GM12864 (cell line): Measurements from ENCODE around the gene PACS2.

Experiments
- DNase-seq: peaks from one replicate; pipeline ENCODE4 v3.0.0-alpha.2; 2011; ENCODE audit warnings: low read depth
- H3K4me3 ChIP-seq: 2 replicates; pipeline ENCODE4 v1.5.1; 2011; ENCODE audit warnings: mild to moderate bottlenecking, low read depth, low read length, control low read depth
- TF ChIP-seq, protein P1 (sequence below): IDR thresholded peaks from 2 replicates; pipeline ENCODE4 v1.5.1; 2011; ENCODE audit warnings: low read depth, mild to moderate bottlenecking, moderate library complexity, low read length, control low read depth, inconsistent platforms; ENCODE audit errors: missing control alignments

Gene PACS2

DNA sequence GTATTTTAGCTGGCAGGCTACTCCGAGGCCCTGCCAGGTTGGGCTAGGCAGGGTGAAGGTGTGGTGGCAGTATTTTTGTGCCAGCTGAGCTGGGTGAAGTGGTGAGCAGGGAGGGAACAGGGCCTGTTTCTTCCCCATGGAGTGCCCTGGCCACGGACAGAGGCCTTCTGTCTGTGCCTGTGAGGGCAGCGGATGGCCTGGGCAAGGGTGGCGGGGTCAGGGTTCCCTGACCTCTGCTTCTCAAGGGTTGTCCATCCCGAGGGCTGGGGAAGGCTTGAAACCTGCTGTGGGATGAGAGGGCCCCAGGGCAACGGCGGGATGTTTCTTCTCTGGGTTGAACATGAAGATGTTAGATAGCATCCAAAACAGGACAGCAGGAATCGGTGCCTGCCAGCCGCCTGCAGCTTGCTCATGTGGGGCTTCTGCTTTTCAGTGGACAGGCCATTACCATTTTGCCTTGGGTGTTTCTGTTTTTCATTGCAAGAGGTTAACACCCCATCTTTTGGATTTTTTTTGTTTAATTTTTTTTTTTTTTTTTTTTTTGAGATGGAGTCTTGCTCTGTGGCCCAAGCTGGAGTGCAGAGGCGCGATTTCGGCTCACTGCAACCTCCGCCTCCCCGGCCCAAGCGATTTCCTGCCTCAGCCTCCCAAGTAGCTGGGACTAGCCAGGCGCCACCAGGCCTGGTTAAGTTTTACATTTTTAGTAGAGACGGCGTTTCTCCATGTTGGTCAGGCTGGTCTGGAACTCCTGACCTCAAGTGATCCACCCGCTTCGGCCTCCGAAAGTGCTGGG lies 108.3 kb downstream of the PACS2 start:
- no peak overlapping the region for H3K4me3 ChIP-seq

DNA sequence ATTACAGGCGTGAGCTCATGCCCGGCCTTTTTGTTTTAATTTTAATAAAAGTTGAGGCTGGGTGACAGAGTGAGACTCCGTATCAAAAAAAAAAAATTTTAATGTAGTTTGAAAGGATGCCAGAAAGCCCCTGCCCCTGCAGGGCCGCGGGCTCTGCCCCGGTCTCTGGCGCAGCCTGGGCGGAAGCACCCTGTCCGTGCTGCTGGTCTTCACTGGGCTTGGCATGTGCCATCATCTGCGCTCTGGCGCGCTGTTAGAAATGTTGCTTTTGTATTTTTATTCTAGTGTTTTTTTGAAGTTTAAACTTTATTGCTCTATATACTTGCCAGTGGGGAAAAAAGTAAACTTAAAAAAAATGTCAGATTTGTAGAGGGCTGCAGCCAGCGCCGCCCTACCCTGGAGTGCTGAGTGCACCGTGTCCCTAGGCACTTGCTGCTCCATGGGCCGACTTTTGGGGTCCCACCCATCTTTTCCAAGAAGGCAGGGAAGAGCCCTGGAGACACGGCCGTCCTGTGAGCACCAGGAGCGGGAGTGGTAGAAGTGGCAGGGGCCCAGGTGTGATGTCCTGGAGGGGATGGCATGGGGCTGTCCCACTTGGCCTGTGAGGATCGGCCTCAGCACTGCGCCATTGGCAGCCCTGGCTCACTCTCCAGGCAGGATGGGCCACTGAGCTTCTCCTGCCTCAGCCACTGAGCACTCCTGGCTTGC lies 109.1 kb downstream of the PACS2 start:
- TF ChIP-seq, protein P1, sequence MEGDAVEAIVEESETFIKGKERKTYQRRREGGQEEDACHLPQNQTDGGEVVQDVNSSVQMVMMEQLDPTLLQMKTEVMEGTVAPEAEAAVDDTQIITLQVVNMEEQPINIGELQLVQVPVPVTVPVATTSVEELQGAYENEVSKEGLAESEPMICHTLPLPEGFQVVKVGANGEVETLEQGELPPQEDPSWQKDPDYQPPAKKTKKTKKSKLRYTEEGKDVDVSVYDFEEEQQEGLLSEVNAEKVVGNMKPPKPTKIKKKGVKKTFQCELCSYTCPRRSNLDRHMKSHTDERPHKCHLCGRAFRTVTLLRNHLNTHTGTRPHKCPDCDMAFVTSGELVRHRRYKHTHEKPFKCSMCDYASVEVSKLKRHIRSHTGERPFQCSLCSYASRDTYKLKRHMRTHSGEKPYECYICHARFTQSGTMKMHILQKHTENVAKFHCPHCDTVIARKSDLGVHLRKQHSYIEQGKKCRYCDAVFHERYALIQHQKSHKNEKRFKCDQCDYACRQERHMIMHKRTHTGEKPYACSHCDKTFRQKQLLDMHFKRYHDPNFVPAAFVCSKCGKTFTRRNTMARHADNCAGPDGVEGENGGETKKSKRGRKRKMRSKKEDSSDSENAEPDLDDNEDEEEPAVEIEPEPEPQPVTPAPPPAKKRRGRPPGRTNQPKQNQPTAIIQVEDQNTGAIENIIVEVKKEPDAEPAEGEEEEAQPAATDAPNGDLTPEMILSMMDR, result no peak
- DNase-seq, result no peak
- no peak overlapping the region for H3K4me3 ChIP-seq

More for the DNA sequence above, 108.3 kb downstream of the PACS2 start:
- DNase-seq, result no peak
- TF ChIP-seq, protein P1, result no peak

DNA sequence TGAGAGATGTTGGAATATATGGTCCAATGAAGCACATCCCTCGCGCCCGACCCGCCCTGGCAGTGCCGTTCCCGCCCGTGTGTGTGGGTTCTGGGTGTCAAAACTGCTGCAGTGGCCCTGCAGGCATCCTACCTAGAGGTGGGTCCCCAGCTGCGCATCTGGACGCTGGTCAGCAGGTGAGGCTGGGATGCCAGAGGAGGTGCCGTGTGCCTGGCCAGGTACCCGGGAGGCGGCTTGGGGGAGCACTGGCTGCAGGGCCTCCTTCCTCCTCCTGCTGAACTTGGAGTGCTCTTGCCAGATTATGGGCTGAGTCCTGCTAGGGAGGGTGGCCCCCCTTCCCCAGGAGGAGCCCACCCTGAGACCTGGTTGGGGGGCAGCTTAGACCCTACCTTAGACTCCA lies 110.3 kb downstream of the PACS2 start:
- TF ChIP-seq, protein P1, result no peak

DNA sequence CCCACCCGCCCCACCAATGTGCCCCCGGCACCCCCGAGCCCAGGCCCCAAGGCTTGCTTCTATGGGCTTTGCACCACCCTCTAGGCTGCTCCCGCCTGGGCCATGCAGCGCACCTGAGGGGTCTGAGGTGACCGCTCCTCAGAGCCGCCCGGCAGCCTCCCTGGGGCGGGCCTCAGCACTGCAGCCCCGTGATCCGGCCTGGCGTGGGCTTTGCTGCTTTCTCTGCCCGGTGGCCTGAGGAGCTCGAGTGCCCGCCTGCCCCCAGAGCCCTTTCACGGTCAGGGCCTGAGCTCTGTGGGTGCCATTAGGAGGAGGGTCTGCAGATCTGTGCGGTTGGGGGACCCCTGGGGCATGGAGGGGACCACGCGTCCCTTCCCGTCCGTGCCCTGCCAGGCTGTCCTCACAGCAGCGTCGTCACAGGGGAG lies 111.3 kb downstream of the PACS2 start:
- no peak overlapping the region for H3K4me3 ChIP-seq
- TF ChIP-seq, protein P1, result no peak
- DNase-seq, result no peak

More for the DNA sequence above, 110.3 kb downstream of the PACS2 start:
- DNase-seq, result no peak
- H3K4me3 ChIP-seq, result no peak overlapping the region

DNA sequence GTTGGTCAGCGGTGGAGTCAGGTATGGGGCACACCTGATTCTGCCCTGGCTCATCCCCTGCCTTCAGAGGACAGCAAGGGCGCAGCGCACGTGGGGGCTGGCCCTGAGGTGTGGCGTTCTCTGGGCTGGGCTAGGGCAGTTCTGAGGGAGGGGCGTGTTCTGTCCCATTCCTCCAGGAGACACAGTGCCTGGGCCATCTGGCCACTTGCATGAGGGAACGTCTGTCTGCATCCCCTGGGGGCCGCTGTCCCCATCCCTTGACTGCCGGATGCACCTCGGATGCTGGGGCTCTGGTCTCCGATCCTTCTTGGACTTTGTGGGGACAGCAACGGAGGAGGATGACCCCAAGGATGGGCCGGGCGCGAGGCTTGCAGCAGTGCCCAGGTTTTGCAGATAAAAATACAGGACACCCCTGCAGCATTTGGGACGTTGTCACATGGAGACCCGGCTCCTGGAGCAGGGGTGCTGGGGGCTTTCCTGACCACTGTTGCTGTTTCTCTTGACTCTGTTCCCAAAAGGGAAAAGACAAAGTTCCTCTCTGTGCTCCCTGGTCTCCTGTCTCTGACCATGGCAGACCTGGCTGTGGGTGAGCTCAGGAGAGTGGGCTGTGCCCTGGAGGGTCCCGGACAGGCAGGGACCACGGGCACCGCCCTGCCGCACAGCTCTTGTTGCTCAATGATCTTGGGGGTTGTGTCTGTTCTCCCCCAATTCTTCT lies 112.0 kb downstream of the PACS2 start:
- TF ChIP-seq, protein P1, result no peak
- H3K4me3 ChIP-seq, result no peak overlapping the region
- no peak for DNase-seq

DNA sequence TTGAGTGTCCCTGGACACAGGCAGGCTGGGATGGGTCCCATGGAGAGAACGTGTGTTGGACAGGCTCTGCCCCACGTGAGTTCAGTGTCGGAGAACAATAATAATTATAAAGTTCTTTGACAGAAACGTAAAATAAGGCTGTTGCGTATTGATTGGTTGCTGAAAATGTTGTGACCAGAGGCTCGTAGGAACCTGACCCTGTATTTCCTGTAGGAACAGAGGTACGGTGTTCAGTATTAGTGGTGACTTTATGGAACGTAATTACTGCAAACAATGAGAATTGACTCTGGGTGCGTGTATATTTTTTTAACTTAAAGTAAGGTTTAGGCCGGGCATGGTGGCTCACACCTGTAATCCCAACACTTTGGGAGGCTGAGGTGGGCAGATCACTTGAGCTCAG lies 112.9 kb downstream of the PACS2 start:
- TF ChIP-seq, protein P1, result no peak
- no peak overlapping the region for H3K4me3 ChIP-seq
- no peak for DNase-seq
